Measurements from ENCODE around the gene SLCO4C1.
A peak's percentile ranks its signal among the peaks of the same experiment; 100 is the strongest.
"Not testable (repeated sequence)": the region's sequence is repeated elsewhere in the genome, so short reads cannot be mapped to it uniquely, and the experiment has no call there.

The SLCO4C1 gene

GRCh38 chr5:102296178-102296817, at the start of gene SLCO4C1:
Gene SLCO4C1, minus strand, starts transcription at chr5:102296284. Its CDS starts 22 bp downstream, at chr5:102296262.
- DNase-seq = peak; percentile 13 to 61 (median 37)

GRCh38 chr5:102341681-102342288, 45.7 kb upstream of the SLCO4C1 start:
- no peak for DNase-seq

GRCh38 chr5:102324714-102325113, 28.6 kb upstream of the SLCO4C1 start:
- no peak for DNase-seq

- DNase-seq = not testable (repeated sequence)
Measured at GRCh38 chr5:102318801-102319200, 22.7 kb upstream of the SLCO4C1 start.

GRCh38 chr5:102314328-102314727, 18.2 kb upstream of the SLCO4C1 start:
- no peak for DNase-seq

- DNase-seq = no peak
Measured at GRCh38 chr5:102313912-102314311, 17.8 kb upstream of the SLCO4C1 start.

GRCh38 chr5:102312586-102313370, 16.7 kb upstream of the SLCO4C1 start:
- no peak for DNase-seq

GRCh38 chr5:102309586-102309985, 13.5 kb upstream of the SLCO4C1 start:
- no peak for DNase-seq

GRCh38 chr5:102307232-102307631, 11.1 kb upstream of the SLCO4C1 start:
- no peak for DNase-seq

- no peak for DNase-seq
Measured at GRCh38 chr5:102306121-102306520, 10.0 kb upstream of the SLCO4C1 start.

GRCh38 chr5:102295534-102296177, 428 bp downstream of the SLCO4C1 start:
- no peak for DNase-seq

- DNase-seq = no peak
Measured at GRCh38 chr5:102294886-102295395, 1.1 kb downstream of the SLCO4C1 start.

GRCh38 chr5:102290004-102290403, 6.1 kb downstream of the SLCO4C1 start:
- DNase-seq = no peak

- DNase-seq = no peak
Measured at GRCh38 chr5:102289251-102289899, 6.7 kb downstream of the SLCO4C1 start.

GRCh38 chr5:102288630-102289029, 7.5 kb downstream of the SLCO4C1 start:
- no peak for DNase-seq

- no peak for DNase-seq
Measured at GRCh38 chr5:102286476-102286875, 9.6 kb downstream of the SLCO4C1 start.

GRCh38 chr5:102283102-102283797, 12.8 kb downstream of the SLCO4C1 start:
- no peak for DNase-seq

GRCh38 chr5:102279711-102280110, 16.4 kb downstream of the SLCO4C1 start:
- no peak for DNase-seq

GRCh38 chr5:102278231-102278630, 17.9 kb downstream of the SLCO4C1 start:
- DNase-seq = no peak

- DNase-seq = no peak
Measured at GRCh38 chr5:102277144-102277543, 18.9 kb downstream of the SLCO4C1 start.

GRCh38 chr5:102271759-102272158, 24.3 kb downstream of the SLCO4C1 start:
- no peak for DNase-seq

GRCh38 chr5:102270036-102270435, 26.0 kb downstream of the SLCO4C1 start:
- no peak for DNase-seq
